Mesenchymal stem cell (in vitro differentiated cells and primary cell): ENCODE results near the gene ASB1.

ENCODE experiments used
- DNase-seq: peaks from one replicate; pipeline ENCODE4 v3.0.0-alpha.2; 2013
- H2AFZ ChIP-seq: one replicate; pipeline ENCODE4 v1.6.1; 2013; ENCODE audit warnings: low read depth, mild to moderate bottlenecking, control low read depth, inconsistent platforms, low read length, moderate library complexity
- H2AK5ac ChIP-seq: 2 replicates; pipeline ENCODE4 v1.6.1; 2013; ENCODE audit warnings: low read length, moderate library complexity, mild to moderate bottlenecking, inconsistent platforms; ENCODE audit not compliant: severe bottlenecking
- H2BK120ac ChIP-seq: one replicate; pipeline ENCODE4 v1.6.1; 2013; ENCODE audit warnings: low read depth, mild to moderate bottlenecking, inconsistent platforms, low read length, moderate library complexity
- H2BK12ac ChIP-seq, 2 experiments: one replicate each; pipeline ENCODE4 v1.6.1; 2013; ENCODE audit warnings: inconsistent platforms in 2 of 2, low read length in 2 of 2, mild to moderate bottlenecking in 2 of 2, moderate library complexity in 2 of 2, control low read depth in 1 of 2
- H2BK15ac ChIP-seq: one replicate; pipeline ENCODE4 v1.6.1; 2013; ENCODE audit warnings: mild to moderate bottlenecking, low read depth, inconsistent platforms; ENCODE audit not compliant: poor library complexity, severe bottlenecking
- H2BK5ac ChIP-seq: 2 replicates; pipeline ENCODE4 v1.6.1; 2013; ENCODE audit warnings: low read depth, mild to moderate bottlenecking, low read length, control low read depth, inconsistent platforms; ENCODE audit not compliant: poor library complexity, severe bottlenecking
- H3K14ac ChIP-seq, 2 experiments: one replicate each; pipeline ENCODE4 v1.6.1; 2013; ENCODE audit warnings: inconsistent platforms in 2 of 2, low read length in 2 of 2, control low read depth in 1 of 2, mild to moderate bottlenecking in 1 of 2, moderate library complexity in 1 of 2
- H3K18ac ChIP-seq, 2 experiments: one replicate each; pipeline ENCODE4 v1.6.1; 2013; ENCODE audit warnings: inconsistent platforms in 2 of 2, low read length in 2 of 2, control low read depth in 1 of 2, low read depth in 1 of 2, mild to moderate bottlenecking in 1 of 2
- H3K23ac ChIP-seq, 2 experiments: one replicate each; pipeline ENCODE4 v1.6.1; 2013; ENCODE audit warnings: inconsistent platforms in 2 of 2, low read length in 2 of 2, mild to moderate bottlenecking in 2 of 2, moderate library complexity in 2 of 2, control low read depth in 1 of 2
- H3K27ac ChIP-seq: 2 replicates; pipeline ENCODE4 v1.5.1; 2013; ENCODE audit warnings: mild to moderate bottlenecking, moderate library complexity, low read length, control low read depth, inconsistent platforms; ENCODE audit not compliant: poor library complexity, severe bottlenecking
- H3K27me3 ChIP-seq, 2 experiments: 2 replicates each; pipeline versions ENCODE4 v1.6.1 to v1.7.0; 2013; ENCODE audit warnings: low read length in 2 of 2, mild to moderate bottlenecking in 2 of 2, moderate library complexity in 2 of 2, control low read depth in 1 of 2, inconsistent platforms in 1 of 2; ENCODE audit not compliant: control insufficient read depth in 1 of 2, insufficient read depth in 1 of 2
- H3K36me3 ChIP-seq, 2 experiments: 2 replicates each; pipeline versions ENCODE4 v1.6.1 to v1.7.0; 2013; ENCODE audit warnings: low read length in 2 of 2, control low read depth in 1 of 2, inconsistent platforms in 1 of 2, low read depth in 1 of 2, mild to moderate bottlenecking in 1 of 2; ENCODE audit not compliant: insufficient read depth in 2 of 2, control insufficient read depth in 1 of 2
- H3K4ac ChIP-seq, 2 experiments: one replicate each; pipeline ENCODE4 v1.6.1; 2013; ENCODE audit warnings: inconsistent platforms in 2 of 2, low read length in 2 of 2, mild to moderate bottlenecking in 2 of 2, moderate library complexity in 2 of 2, control low read depth in 1 of 2, low read depth in 1 of 2
- H3K4me1 ChIP-seq: 2 replicates; pipeline ENCODE4 v1.6.1; 2013; ENCODE audit warnings: low read depth, low read length, control low read depth; ENCODE audit not compliant: control insufficient read depth, insufficient read depth
- H3K4me2 ChIP-seq: 2 replicates; pipeline ENCODE4 v1.6.1; 2013; ENCODE audit warnings: low read length, mild to moderate bottlenecking, inconsistent platforms; ENCODE audit not compliant: poor library complexity, severe bottlenecking
- H3K4me3 ChIP-seq, 2 experiments: 2 replicates each; pipeline versions ENCODE4 v1.5.1 to v1.7.0; 2013; ENCODE audit warnings: low read length in 2 of 2, mild to moderate bottlenecking in 2 of 2, control low read depth in 1 of 2, low read depth in 1 of 2; ENCODE audit not compliant: insufficient read depth in 1 of 2
- H3K79me1 ChIP-seq: replicated peaks from 2 replicates; pipeline ENCODE4 v1.6.1; 2013; ENCODE audit warnings: mild to moderate bottlenecking, control low read depth, low read length, inconsistent platforms; ENCODE audit not compliant: poor library complexity, severe bottlenecking
- H3K9ac ChIP-seq: 2 replicates; pipeline ENCODE4 v1.7.0; 2013; ENCODE audit warnings: mild to moderate bottlenecking, low read length, moderate library complexity
- H3K9me3 ChIP-seq: 2 replicates; pipeline ENCODE4 v1.7.0; 2013; ENCODE audit warnings: mild to moderate bottlenecking, low read length; ENCODE audit not compliant: control insufficient read depth
- H4K8ac ChIP-seq: one replicate; pipeline ENCODE4 v1.6.1; 2013; ENCODE audit warnings: inconsistent platforms, mild to moderate bottlenecking, low read length, moderate library complexity
- H4K91ac ChIP-seq: one replicate; pipeline ENCODE4 v1.6.1; 2013; ENCODE audit warnings: mild to moderate bottlenecking, low read length, inconsistent platforms
- WGBS: methylation state at CpG from one replicate; pipeline ENCODE4 v1.1.7; 2013; ENCODE audit warnings: mixed read lengths; 5-methylcytosine and 5-hydroxymethylcytosine counted together

Gene ASB1

DNA sequence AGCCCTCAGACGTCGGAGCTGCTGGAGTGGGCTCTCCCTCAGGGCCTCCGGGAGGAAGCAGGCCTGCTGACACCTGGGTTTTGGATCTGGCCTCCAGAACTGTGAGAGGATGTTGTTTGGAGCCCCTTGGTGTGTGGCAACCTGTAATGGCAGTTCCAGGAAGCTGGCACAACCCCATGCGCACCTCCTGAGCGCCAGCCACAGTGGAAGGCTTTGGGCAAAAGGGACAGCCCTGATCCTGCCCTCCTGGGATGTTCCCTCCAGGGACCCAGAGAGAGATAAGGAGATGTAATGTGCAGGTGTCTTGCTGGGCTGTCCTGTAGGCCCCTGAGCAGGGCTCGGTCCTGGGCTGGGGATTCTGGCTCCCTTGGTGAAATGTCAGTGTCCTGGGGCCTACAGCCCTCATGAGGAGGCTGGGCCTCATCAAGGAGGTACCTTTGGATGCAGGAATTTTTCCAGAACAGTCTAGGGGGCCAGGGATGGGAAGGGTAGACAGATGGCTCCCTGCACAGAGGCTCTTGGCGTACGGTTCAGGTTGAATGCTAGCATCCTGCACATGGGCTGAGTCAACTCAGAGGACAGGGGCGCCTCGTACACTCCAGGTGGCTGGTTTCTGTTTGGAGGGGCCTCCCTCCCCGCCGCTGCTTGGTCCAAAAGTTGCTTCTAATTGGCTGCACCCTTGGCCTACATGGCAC lies 61.1 kb downstream of the ASB1 start:
- DNase-seq = no peak
- Histone ChIP-seq H3K27ac (no peak overlapping the region), H3K79me1 (no peaks in the 10 kb centered on the region)

GRCh38 chr2:238488347-238488826 lies 61.7 kb downstream of the ASB1 start:
- Histone ChIP-seq H2BK120ac (no peak overlapping the region), H2BK5ac (no peak overlapping the region), H3K4ac (no peak overlapping the region), H2BK15ac (no peak overlapping the region), H2AFZ (no peak overlapping the region), H3K36me3 (peaks cover 17 to 29% of the 10 kb centered on the region in 2 experiments), H4K8ac (no peak overlapping the region), H3K79me1 (no peaks in the 10 kb centered on the region), H3K23ac (no peak overlapping the region), H3K4me1 (peaks cover 15% of the 10 kb centered on the region), H3K4me2 (no peak overlapping the region), H3K27me3 (peaks cover 0 to 10% of the 10 kb centered on the region in 2 experiments), H2BK12ac (no peak overlapping the region), H2AK5ac (no peak overlapping the region), H3K4me3 (no peak overlapping the region), H3K27ac (no peak overlapping the region), H4K91ac (no peak overlapping the region), H3K9ac (no peak overlapping the region), H3K18ac (no peak overlapping the region), H3K9me3 (no peaks in the 10 kb centered on the region), H3K14ac (no peak overlapping the region)
- DNase-seq = no peak
- 84% methylated on average over 10 of the region's 10 CpGs for whole genome bisulfite sequencing

More for the DNA sequence above, 61.1 kb downstream of the ASB1 start:
- peaks cover 17 to 29% of the 10 kb centered on the region in 2 experiments for H3K36me3 ChIP-seq
- H2BK5ac ChIP-seq = no peak overlapping the region
- 90% methylated on average over 12 of the region's 12 CpGs for WGBS
- no peak overlapping the region for H2AFZ ChIP-seq
- no peak overlapping the region for H3K4me2 ChIP-seq
- H4K8ac ChIP-seq = no peak overlapping the region
- H3K23ac ChIP-seq = no peak overlapping the region
- H3K27me3 ChIP-seq = peaks cover 0 to 7% of the 10 kb centered on the region in 2 experiments
- H2BK15ac ChIP-seq = no peak overlapping the region
- H3K4me1 ChIP-seq = peaks cover 15% of the 10 kb centered on the region
- no peak overlapping the region for H3K9ac ChIP-seq
- no peak overlapping the region for H2AK5ac ChIP-seq
- no peaks in the 10 kb centered on the region for H3K9me3 ChIP-seq
- H3K14ac ChIP-seq = no peak overlapping the region
- H3K18ac ChIP-seq = no peak overlapping the region
- H3K4ac ChIP-seq = no peak overlapping the region
- H3K4me3 ChIP-seq = no peak overlapping the region
- H4K91ac ChIP-seq = no peak overlapping the region
- H2BK120ac ChIP-seq = no peak overlapping the region
- no peak overlapping the region for H2BK12ac ChIP-seq

GRCh38 chr2:238489431-238489830 lies 62.7 kb downstream of the ASB1 start:
- Histone ChIP-seq H3K27ac (no peak overlapping the region), H2BK12ac (no peak overlapping the region), H3K27me3 (peaks cover 0 to 10% of the 10 kb centered on the region in 2 experiments), H3K36me3 (peaks cover 17 to 27% of the 10 kb centered on the region in 2 experiments), H3K18ac (no peak overlapping the region), H3K9me3 (no peaks in the 10 kb centered on the region), H3K14ac (no peak overlapping the region), H3K4me1 (peaks cover 18% of the 10 kb centered on the region), H2AFZ (no peak overlapping the region), H4K91ac (no peak overlapping the region), H2BK15ac (no peak overlapping the region), H4K8ac (no peak overlapping the region), H3K4me2 (no peak overlapping the region), H3K79me1 (no peaks in the 10 kb centered on the region), H2BK5ac (no peak overlapping the region), H3K4me3 (no peak overlapping the region), H3K4ac (no peak overlapping the region), H3K9ac (no peak overlapping the region), H2AK5ac (no peak overlapping the region), H2BK120ac (no peak overlapping the region), H3K23ac (no peak overlapping the region)
- DNase-seq = no peak
- 88% methylated on average over 12 of the region's 14 CpGs for WGBS

DNA sequence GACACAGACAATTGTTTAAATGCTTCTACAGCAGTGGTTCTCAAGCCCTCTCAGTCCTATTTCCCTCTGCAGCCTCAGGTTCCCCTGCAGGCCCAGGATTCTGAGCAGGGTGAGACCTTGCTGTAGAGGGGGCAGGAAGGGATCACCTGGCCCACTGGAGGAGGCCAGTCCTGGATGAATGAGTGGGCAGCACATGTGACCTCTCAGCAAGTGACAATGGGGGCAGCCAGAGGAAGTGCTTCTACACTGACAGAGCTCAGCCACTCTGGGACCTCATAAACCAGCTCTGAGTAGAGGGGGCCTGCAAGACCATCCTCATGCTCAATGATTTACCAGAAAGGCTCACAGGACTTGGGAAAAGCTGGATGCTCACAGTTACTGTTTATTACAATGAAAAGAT lies 63.2 kb downstream of the ASB1 start:
- H3K23ac ChIP-seq = no peak overlapping the region
- no peak overlapping the region for H3K18ac ChIP-seq
- no peak overlapping the region for H4K91ac ChIP-seq
- no peaks in the 10 kb centered on the region for H3K9me3 ChIP-seq
- H3K4me3 ChIP-seq = no peak overlapping the region
- no peak overlapping the region for H3K4ac ChIP-seq
- no peak overlapping the region for H2BK5ac ChIP-seq
- no peaks in the 10 kb centered on the region for H3K79me1 ChIP-seq
- H2BK12ac ChIP-seq = no peak overlapping the region
- no peak overlapping the region for H3K9ac ChIP-seq
- no peak overlapping the region for H3K27ac ChIP-seq
- no peak overlapping the region for H2AK5ac ChIP-seq
- H2AFZ ChIP-seq = no peak overlapping the region
- DNase-seq = no peak
- H4K8ac ChIP-seq = no peak overlapping the region
- no peak overlapping the region for H3K14ac ChIP-seq
- no peak overlapping the region for H2BK15ac ChIP-seq
- peaks cover 0 to 10% of the 10 kb centered on the region in 2 experiments for H3K27me3 ChIP-seq
- H3K4me2 ChIP-seq = no peak overlapping the region
- peaks cover 16 to 22% of the 10 kb centered on the region in 2 experiments for H3K36me3 ChIP-seq
- peaks cover 17% of the 10 kb centered on the region for H3K4me1 ChIP-seq
- no peak overlapping the region for H2BK120ac ChIP-seq
